ENCODE measurements around the gene CPNE2.
"Not testable (repeated sequence)": the region's sequence is repeated elsewhere in the genome, so short reads cannot be mapped to it uniquely, and the experiment has no call there.

Gene CPNE2

GRCh38 chr16:57186872-57187854 lies 94.8 kb downstream of the CPNE2 start:
- Histone ChIP-seq H3K4me2 (ENCODE audit: low read length) (peak overlapping the region; percentile 98), H2AFZ (ENCODE audit: low read length) (no peak overlapping the region), H3F3A (ENCODE audit: insufficient read depth, low read length) (no peaks in the 10 kb centered on the region), H3K36me3 (ENCODE audit: insufficient read depth, low read length) (0 out of 2 replicates have a peak, but pooled peaks cover 4% of the 10 kb centered on the region), H3K9me2 (ENCODE audit: low read depth, low read length) (no peaks in the 10 kb centered on the region), H3K9ac (ENCODE audit: low read length) (peak overlapping the region; percentile 75), H3K27ac (ENCODE audit: low read depth, low read length, poor library complexity, severe bottlenecking) (peak overlapping the region; percentile 62), H3K4me1 (ENCODE audit: insufficient read depth, low read length, severe bottlenecking) (peaks cover 30% of the 10 kb centered on the region), H3K9me3 (ENCODE audit: low read length) (no peaks in the 10 kb centered on the region), H3K4me3 (ENCODE audit: low read depth, low read length, poor library complexity, severe bottlenecking) (peak overlapping the region; percentile 76), H4K20me1 (ENCODE audit: insufficient read depth, low read length) (no peaks in the 10 kb centered on the region), H3K79me2 (ENCODE audit: insufficient read depth, low read length) (peaks cover 76% of the 10 kb centered on the region), H3K27me3 (ENCODE audit: insufficient read depth, low read length) (no peaks in the 10 kb centered on the region)
- no peak for TF ChIP-seq EZH2 (IDR thresholded peaks at IDR 0.05; ENCODE audit: borderline replicate concordance, low read length)
- TF ChIP-seq CTCF (IDR thresholded peaks at IDR 0.05; ENCODE audit: low read length) = no peak

GRCh38 chr16:57187902-57188710 lies 95.7 kb downstream of the CPNE2 start:
- H3F3A ChIP-seq (ENCODE audit: insufficient read depth, low read length); H3K27me3 ChIP-seq (ENCODE audit: insufficient read depth, low read length); H4K20me1 ChIP-seq (ENCODE audit: insufficient read depth, low read length); H3K36me3 ChIP-seq (ENCODE audit: insufficient read depth, low read length); H3K9me2 ChIP-seq (ENCODE audit: low read depth, low read length); H2AFZ ChIP-seq (ENCODE audit: low read length); H3K9me3 ChIP-seq (ENCODE audit: low read length): not testable (repeated sequence)
- H3K27ac ChIP-seq (ENCODE audit: low read depth, low read length, poor library complexity, severe bottlenecking) = peak overlapping the region; percentile 62
- H3K4me3 ChIP-seq (ENCODE audit: low read depth, low read length, poor library complexity, severe bottlenecking) = peak overlapping the region; percentile 76
- H3K4me1 ChIP-seq (ENCODE audit: insufficient read depth, low read length, severe bottlenecking) = peaks cover 32% of the 10 kb centered on the region
- H3K79me2 ChIP-seq (ENCODE audit: insufficient read depth, low read length) = peaks cover 76% of the 10 kb centered on the region
- peak overlapping the region; percentile 75 for H3K9ac ChIP-seq (ENCODE audit: low read length)
- peak overlapping the region; percentile 98 for H3K4me2 ChIP-seq (ENCODE audit: low read length)

- Histone ChIP-seq H3K79me2 (ENCODE audit: insufficient read depth, low read length) (peaks cover 70% of the 10 kb centered on the region), H3K36me3 (ENCODE audit: insufficient read depth, low read length) (0 out of 2 replicates have a peak, but pooled peaks cover 4% of the 10 kb centered on the region), H3K4me3 (ENCODE audit: low read depth, low read length, poor library complexity, severe bottlenecking) (no peak overlapping the region), H3F3A (ENCODE audit: insufficient read depth, low read length) (no peaks in the 10 kb centered on the region), H3K4me2 (ENCODE audit: low read length) (no peak overlapping the region), H3K27me3 (ENCODE audit: insufficient read depth, low read length) (no peaks in the 10 kb centered on the region), H3K9ac (ENCODE audit: low read length) (no peak overlapping the region), H3K4me1 (ENCODE audit: insufficient read depth, low read length, severe bottlenecking) (peaks cover 28% of the 10 kb centered on the region), H4K20me1 (ENCODE audit: insufficient read depth, low read length) (no peaks in the 10 kb centered on the region), H2AFZ (ENCODE audit: low read length) (no peak overlapping the region), H3K27ac (ENCODE audit: low read depth, low read length, poor library complexity, severe bottlenecking) (no peak overlapping the region), H3K9me2 (ENCODE audit: low read depth, low read length) (no peaks in the 10 kb centered on the region), H3K9me3 (ENCODE audit: low read length) (no peaks in the 10 kb centered on the region)
- no peak for TF ChIP-seq CTCF (IDR thresholded peaks at IDR 0.05; ENCODE audit: low read length)
- no peak for TF ChIP-seq EZH2 (IDR thresholded peaks at IDR 0.05; ENCODE audit: borderline replicate concordance, low read length)
Observed at GRCh38 chr16:57188711-57189002, 96.3 kb downstream of the CPNE2 start.

GRCh38 chr16:57189527-57189926 lies 97.1 kb downstream of the CPNE2 start:
- not testable (repeated sequence) for H2AFZ ChIP-seq (ENCODE audit: low read length); H3K9me2 ChIP-seq (ENCODE audit: low read depth, low read length); H3F3A ChIP-seq (ENCODE audit: insufficient read depth, low read length); H3K9me3 ChIP-seq (ENCODE audit: low read length); H3K9ac ChIP-seq (ENCODE audit: low read length); H3K27me3 ChIP-seq (ENCODE audit: insufficient read depth, low read length); H3K4me2 ChIP-seq (ENCODE audit: low read length); H3K27ac ChIP-seq (ENCODE audit: low read depth, low read length, poor library complexity, severe bottlenecking); H3K4me3 ChIP-seq (ENCODE audit: low read depth, low read length, poor library complexity, severe bottlenecking); H3K36me3 ChIP-seq (ENCODE audit: insufficient read depth, low read length); H4K20me1 ChIP-seq (ENCODE audit: insufficient read depth, low read length)
- H3K79me2 ChIP-seq (ENCODE audit: insufficient read depth, low read length) = peaks cover 67% of the 10 kb centered on the region
- peaks cover 19% of the 10 kb centered on the region for H3K4me1 ChIP-seq (ENCODE audit: insufficient read depth, low read length, severe bottlenecking)

All from OCI-LY1 (cell line).